ENCODE results near the gene ETHE1.

ETHE1 gene

DNA sequence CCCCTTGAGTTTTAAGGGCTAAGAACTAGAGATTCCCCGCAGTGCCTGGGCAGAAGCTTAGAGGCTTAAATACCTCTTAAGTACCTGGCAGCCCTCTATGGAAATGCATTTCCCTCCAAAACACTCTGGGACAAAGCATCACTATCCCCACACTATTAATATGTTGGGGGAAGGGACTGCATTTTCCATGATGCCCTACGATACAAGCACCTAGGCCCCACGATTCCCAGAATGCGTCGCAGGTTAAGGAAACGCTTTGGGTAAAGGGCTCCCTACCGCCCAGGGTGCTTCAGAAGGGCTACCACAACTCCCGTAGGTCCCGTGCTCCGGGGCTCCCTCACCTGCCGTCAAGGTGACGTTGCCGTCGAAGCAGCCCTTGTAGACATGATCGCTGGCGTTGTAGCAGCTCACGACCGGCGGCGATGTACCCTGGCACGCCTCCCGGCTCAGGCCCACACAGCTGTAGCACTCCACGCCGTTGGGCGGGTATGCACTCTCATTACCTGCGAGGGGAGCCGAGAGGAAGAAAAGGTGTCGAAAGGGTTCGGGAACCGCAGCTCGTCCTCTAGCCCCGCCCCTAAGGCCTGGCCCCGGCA is 64.1 kb downstream of the ETHE1 start:
- no peak for DNase-seq

DNA sequence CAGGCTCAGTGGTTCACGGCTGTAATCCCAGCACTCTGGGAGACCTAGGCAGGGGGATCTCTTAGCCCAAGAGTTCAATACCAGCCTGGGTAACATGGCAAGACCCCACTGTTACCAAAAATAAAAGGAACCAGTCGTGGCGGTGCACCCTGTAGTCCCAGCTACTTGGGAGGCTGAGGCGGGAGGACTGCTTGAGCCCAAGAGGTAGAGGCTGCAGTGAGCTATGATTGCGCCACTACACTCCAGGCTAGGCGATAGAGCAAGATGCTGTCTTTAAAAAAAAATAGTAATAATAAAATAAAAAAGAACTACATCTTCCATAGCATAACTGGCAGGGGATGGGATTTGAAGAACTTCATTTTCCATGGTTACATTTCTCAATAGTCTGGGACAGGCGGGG is 64.6 kb downstream of the ETHE1 start:
- DNase-seq = no peak

DNA sequence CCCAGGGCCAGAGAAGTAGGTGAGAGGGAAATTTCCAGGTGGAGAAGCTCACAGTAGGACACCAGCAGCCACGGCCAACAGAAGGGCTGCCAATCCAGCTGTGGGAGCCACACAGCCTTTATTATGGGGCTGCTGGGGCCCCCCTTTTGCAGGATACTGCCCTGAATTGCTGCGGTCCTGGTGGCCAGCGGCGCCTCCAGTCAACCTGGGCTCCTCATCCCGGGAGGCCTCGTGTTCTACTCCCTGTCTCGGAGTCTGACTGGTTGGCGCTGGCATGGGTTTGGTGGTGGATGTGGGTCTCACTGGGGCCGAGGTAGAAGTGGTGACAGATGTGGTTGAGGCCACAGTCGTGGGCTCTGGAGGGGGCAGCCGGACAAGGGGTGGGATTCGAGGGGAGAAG is 65.7 kb downstream of the ETHE1 start:
- no peak for DNase-seq

DNA sequence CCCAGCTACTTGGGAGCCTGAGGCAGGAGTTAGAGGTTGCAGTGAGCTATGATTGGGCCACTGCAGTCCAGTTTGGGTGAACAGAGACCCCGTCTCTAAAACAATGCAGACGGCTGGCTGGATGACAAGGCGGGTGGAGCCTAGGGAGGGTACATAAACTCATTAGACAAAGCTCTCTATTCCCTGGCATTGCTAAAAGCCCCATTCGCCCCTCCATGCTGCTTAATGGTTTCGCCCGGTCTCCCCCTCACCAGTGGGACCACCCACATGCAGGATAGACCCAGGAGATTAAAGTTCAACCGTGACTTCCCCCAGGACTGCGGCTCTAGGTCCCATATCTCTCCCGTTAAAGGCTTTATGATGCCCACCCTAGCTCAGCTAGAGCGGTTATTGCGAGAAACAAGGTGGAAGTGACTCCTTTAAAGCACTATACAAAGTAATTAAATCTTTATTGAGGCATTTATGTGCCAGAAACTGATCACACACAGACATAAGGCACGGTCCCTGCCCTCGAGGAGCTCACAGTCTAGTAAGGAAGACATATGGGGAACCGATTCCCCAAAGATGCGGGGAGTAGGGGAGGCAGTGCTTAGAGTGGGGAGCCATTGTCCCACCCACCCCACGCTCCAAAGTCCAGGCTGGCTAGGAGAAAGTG is 66.5 kb downstream of the ETHE1 start:
- DNase-seq = no peak

DNA sequence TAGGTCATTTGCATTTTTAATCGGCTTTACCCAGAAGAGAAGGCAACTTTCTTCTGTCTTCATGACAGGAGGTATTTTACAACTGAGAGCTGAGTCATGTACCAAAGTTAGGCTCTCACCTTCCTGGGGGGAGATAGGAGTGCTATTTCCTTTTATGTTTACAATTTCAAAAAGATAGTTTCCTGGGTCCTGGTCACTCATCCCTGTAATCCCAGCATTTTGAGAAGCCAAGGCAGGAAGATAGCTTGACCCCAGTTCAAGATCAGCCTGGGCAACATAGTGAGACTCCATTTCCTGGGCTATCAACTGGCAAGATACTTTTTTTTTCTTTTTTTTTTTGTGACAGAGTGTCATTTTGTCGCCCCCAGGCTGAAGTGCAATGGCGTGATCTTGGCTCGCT is 69.2 kb downstream of the ETHE1 start:
- no peak for DNase-seq
